Activated naive CD8-positive, alpha-beta T cell treated with anti-CD3 and anti-CD28 coated beads, Interleukin-2, amount 50 U/mL, for 24 hours (primary cell): ENCODE measurements around the gene MAD1L1.
A peak's percentile ranks its signal among the peaks of the same experiment; 100 is the strongest.
"Not testable (repeated sequence)": the region's sequence is repeated elsewhere in the genome, so short reads cannot be mapped to it uniquely, and the experiment has no call there.

Experiments
- ATAC-seq: fragments of 150-1000 bp; cut with Tn5 transposase; one replicate; pipeline ENCODE4 v1.10.0; 2021
- DNase-seq: peaks from one replicate; pipeline ENCODE4 v3.0.0; 2021
- H3K27ac Mint-ChIP-seq: one replicate; pipeline ENCODE4 v1.8.0; 2021; ENCODE audit warnings: mild to moderate bottlenecking, mixed read lengths
- H3K27me3 Mint-ChIP-seq: one replicate; pipeline ENCODE4 v1.8.0; 2021; ENCODE audit warnings: mixed read lengths
- H3K36me3 Mint-ChIP-seq: one replicate; pipeline ENCODE4 v1.8.0; 2021; ENCODE audit warnings: low read depth, mixed read lengths
- H3K4me1 Mint-ChIP-seq: one replicate; pipeline ENCODE4 v1.8.0; 2021; ENCODE audit warnings: mixed read lengths
- H3K4me3 Mint-ChIP-seq: one replicate; pipeline ENCODE4 v1.8.0; 2021; ENCODE audit warnings: mild to moderate bottlenecking, moderate library complexity, mixed read lengths
- H3K9me3 Mint-ChIP-seq: one replicate; pipeline ENCODE4 v1.8.0; 2021; ENCODE audit warnings: mixed read lengths

MAD1L1 gene

DNA sequence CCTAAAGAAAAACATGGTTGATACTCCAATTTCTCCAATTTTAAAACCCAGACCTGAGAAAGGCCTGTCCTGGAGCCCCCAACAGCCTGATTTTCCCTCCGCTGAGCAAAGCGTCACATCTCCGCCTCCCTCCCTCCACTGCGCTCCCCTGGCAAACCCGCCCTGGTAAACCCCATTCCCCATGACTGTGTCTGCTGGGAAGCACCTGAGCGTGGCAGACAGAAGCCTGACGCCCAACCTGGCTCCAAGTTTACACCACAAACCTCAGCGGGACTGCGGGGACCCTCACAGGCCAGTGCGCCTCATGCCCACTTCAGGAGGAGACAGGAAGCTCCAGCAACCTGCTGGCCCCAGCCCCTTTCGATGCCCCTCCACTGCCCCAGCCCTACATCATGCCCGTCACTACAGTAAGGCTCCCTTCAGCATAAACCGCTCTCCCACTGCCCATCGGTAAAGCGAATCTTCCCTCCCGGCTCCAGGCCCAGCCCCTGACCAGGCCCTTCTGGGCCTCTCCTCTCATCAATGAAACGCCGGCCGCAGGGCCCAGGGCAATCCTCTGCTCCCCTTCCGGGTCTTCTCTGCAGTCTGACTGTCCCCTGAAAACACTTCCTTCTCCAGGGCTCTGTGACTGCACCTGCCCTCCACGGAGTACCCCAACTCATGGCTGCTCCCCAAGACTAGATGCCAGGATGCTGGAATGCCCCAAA, 233.3 kb downstream of the MAD1L1 start:
- Mint-ChIP-seq H3K27me3 (no peaks in the 10 kb centered on the region), H3K9me3 (no peaks in the 10 kb centered on the region), H3K4me1 (no peaks in the 10 kb centered on the region), H3K36me3 (no peaks in the 10 kb centered on the region), H3K27ac (peak overlapping the region; percentile 49), H3K4me3 (no peak overlapping the region)
- ATAC-seq = no peak
- no peak for DNase-seq

DNA sequence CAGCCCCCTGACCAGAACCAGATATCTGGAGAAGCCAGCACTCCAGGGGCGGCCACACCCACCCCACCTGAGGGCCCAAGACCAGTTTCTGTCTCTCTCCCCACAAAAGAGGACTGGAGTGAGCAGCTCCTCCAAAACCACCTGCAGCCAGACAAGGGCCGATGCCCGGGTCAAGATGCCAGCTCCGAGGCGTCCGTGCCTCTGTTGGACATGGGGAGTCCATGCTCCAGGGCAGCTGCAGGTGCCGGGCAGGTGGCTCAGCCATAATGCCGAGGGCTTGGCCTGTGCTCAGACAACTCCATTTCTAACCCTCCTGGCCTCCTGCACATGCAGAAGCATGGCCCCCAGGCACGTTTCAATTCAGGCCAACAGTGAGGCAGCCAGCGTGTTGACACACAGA, 234.6 kb downstream of the MAD1L1 start:
- DNase-seq (no peak), ATAC-seq (no peak)
- Mint-ChIP-seq H3K27ac (no peak overlapping the region), H3K4me1 (no peaks in the 10 kb centered on the region), H3K9me3 (no peaks in the 10 kb centered on the region), H3K27me3 (no peaks in the 10 kb centered on the region), H3K36me3 (no peaks in the 10 kb centered on the region), H3K4me3 (no peak overlapping the region)

DNA sequence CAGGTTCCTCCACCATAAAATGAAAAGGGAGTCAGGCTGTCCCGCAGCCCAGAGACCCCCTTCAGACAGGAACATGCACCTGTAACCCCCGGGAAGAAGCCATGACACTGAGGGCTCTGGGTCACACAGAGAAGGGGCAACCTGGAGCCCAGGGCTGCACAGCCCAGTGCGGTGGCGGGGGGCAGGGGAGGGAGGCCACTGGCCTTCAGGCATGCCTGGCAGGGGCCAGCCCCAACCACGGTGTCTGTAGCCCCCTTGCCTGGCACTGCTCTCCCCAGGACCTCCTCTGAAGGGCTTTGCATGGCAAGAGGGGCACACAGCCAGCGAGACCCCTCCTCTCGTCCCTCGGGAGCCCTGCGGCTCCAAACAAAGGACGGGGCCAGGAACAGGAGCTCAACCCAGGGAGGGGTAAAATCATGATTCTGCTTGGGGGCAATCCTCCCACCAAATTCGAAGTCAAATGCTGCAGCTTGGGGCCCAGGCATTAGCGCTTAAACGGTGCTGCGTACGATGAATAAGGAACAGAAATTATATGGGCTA, 235.1 kb downstream of the MAD1L1 start:
- Mint-ChIP-seq H3K27ac (no peak overlapping the region), H3K4me1 (no peaks in the 10 kb centered on the region), H3K9me3 (no peaks in the 10 kb centered on the region), H3K36me3 (no peaks in the 10 kb centered on the region), H3K27me3 (no peaks in the 10 kb centered on the region), H3K4me3 (no peak overlapping the region)
- DNase-seq = no peak
- no peak for ATAC-seq

GRCh38 chr7:1996816-1997215, 235.9 kb downstream of the MAD1L1 start:
- Mint-ChIP-seq H3K36me3 (no peaks in the 10 kb centered on the region), H3K27me3 (no peaks in the 10 kb centered on the region), H3K9me3 (no peaks in the 10 kb centered on the region), H3K4me3 (no peak overlapping the region), H3K4me1 (no peaks in the 10 kb centered on the region), H3K27ac (no peak overlapping the region)
- DNase-seq (no peak), ATAC-seq (no peak)

DNA sequence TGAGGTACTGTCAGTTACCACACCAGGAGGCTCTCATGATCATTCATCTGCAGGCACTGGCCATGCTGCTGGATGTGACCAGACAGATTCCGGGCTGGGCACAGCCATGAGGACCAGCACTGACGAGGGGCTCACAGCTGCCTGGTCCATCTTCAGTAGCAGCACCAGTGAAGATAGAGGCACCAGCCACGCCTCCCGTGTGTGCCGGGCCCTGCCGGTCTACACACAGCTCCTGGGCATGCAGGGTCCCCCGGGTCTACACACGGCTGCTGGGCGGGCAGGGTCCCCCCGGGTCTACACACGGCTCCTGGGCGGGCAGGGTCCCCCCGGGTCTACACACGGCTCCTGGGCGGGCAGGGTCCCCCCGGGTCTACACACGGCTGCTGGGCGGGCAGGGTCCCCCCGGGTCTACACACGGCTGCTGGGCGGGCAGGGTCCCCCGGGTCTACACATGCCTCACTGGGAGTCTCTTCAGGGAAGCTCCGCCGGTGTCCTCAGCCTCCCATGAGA, 236.8 kb downstream of the MAD1L1 start:
- not testable (repeated sequence) for H3K4me3 Mint-ChIP-seq, H3K27me3 Mint-ChIP-seq, H3K9me3 Mint-ChIP-seq, H3K4me1 Mint-ChIP-seq, DNase-seq, H3K36me3 Mint-ChIP-seq, H3K27ac Mint-ChIP-seq, ATAC-seq

DNA sequence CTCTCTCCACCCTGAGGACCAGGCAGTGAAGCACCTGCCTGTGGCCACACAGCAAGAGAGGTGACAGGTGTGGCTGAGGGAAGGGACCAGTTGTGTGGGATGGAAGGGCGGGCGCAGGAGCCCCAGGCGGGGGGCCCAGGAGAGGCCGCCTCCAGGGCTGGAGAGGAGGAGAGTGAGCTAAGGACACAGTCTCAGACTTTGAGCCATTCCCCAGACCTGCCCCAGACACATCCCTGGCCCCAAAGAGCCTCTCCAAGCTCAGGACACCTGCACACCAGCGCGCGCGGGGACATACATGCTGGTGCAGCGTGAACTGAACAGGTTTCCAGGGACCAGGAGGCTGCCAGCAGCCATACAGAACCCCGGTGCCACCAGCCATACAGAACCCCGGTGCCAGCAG, 237.3 kb downstream of the MAD1L1 start:
- H3K4me1 Mint-ChIP-seq = no peaks in the 10 kb centered on the region
- ATAC-seq = no peak
- H3K36me3 Mint-ChIP-seq = no peaks in the 10 kb centered on the region

GRCh38 chr7:1994931-1995330, 237.8 kb downstream of the MAD1L1 start:
- ATAC-seq (no peak), DNase-seq (no peak)
- Mint-ChIP-seq H3K4me3 (no peak overlapping the region), H3K27me3 (no peaks in the 10 kb centered on the region), H3K36me3 (no peaks in the 10 kb centered on the region), H3K4me1 (no peaks in the 10 kb centered on the region), H3K27ac (no peak overlapping the region), H3K9me3 (no peaks in the 10 kb centered on the region)

More for the DNA sequence above, 237.3 kb downstream of the MAD1L1 start:
- no peak for DNase-seq
- no peak overlapping the region for H3K4me3 Mint-ChIP-seq
- no peak overlapping the region for H3K27ac Mint-ChIP-seq
- H3K9me3 Mint-ChIP-seq = no peaks in the 10 kb centered on the region
- no peaks in the 10 kb centered on the region for H3K27me3 Mint-ChIP-seq

DNA sequence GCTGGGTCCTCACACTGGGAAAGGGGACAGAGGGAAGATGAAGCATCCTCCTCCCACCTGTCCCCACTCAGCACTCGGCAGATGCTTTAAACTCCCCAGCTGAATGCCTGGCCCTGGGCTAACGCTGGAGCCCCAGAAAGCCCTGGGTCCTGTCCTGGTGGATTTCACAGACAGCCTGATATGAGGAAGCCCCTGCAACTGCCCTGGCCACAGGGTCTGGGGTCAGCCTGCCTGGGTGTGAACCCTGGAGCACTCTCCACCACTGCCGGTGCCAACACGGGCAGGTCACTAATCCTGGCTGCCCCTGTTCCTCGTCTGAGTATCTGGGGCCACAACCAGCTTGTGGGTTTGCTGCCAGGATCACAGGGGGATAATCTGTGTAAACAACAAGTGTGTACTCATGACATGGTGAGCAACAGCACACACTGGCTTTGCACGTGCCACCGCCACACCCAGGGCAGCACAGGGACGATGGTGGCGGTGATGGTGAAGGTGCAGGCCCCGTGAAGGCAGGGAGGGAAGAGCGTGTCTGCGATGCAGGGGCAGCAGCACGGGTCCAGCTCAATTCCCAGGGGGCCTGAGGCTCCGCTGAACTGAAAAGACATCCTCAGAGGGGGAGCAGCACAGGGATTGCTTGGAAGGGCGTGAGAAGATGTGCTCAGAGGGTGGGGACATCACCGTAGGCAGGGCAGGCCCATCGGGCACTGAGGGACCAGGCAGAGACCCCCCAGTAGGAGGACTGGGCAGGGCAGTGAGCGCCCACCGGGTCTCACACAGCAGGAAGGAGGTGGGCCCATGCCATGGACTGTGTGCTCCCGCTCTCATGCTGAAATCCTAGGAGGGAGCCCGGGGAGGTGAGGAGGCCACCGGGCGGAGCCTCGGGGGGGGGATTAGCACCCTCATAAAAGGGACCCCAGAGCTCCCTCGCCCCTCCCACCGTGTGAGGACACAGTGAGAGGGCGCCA, 238.7 kb downstream of the MAD1L1 start:
- no peaks in the 10 kb centered on the region for H3K27me3 Mint-ChIP-seq
- no peaks in the 10 kb centered on the region for H3K36me3 Mint-ChIP-seq
- H3K27ac Mint-ChIP-seq = no peak overlapping the region
- no peak for DNase-seq
- no peak for ATAC-seq
- H3K9me3 Mint-ChIP-seq = no peaks in the 10 kb centered on the region
- H3K4me3 Mint-ChIP-seq = no peak overlapping the region
- no peaks in the 10 kb centered on the region for H3K4me1 Mint-ChIP-seq

GRCh38 chr7:1993031-1993695, 239.6 kb downstream of the MAD1L1 start:
- Mint-ChIP-seq H3K27me3 (no peaks in the 10 kb centered on the region), H3K27ac (no peak overlapping the region)

GRCh38 chr7:1992554-1992953, 240.2 kb downstream of the MAD1L1 start:
- no peak for DNase-seq
- no peaks in the 10 kb centered on the region for H3K9me3 Mint-ChIP-seq
- H3K4me3 Mint-ChIP-seq = no peak overlapping the region
- H3K4me1 Mint-ChIP-seq = peaks cover 4% of the 10 kb centered on the region
- no peaks in the 10 kb centered on the region for H3K27me3 Mint-ChIP-seq
- no peak overlapping the region for H3K27ac Mint-ChIP-seq
- H3K36me3 Mint-ChIP-seq = no peaks in the 10 kb centered on the region
- ATAC-seq = no peak

More at GRCh38 chr7:1993031-1993695, 239.6 kb downstream of the MAD1L1 start:
- DNase-seq = no peak
- Mint-ChIP-seq H3K9me3 (no peaks in the 10 kb centered on the region), H3K36me3 (no peaks in the 10 kb centered on the region), H3K4me1 (peaks cover 1% of the 10 kb centered on the region), H3K4me3 (no peak overlapping the region)
- no peak for ATAC-seq

- Mint-ChIP-seq H3K27ac (no peak overlapping the region), H3K4me3 (no peak overlapping the region), H3K4me1 (peaks cover 16% of the 10 kb centered on the region), H3K27me3 (no peaks in the 10 kb centered on the region), H3K36me3 (no peaks in the 10 kb centered on the region), H3K9me3 (no peaks in the 10 kb centered on the region)
- DNase-seq (no peak), ATAC-seq (no peak)
Observed at GRCh38 chr7:1990001-1990670, 242.6 kb downstream of the MAD1L1 start.

- H3K27me3 Mint-ChIP-seq = no peaks in the 10 kb centered on the region
- ATAC-seq = no peak
- no peak overlapping the region for H3K4me3 Mint-ChIP-seq
- no peak overlapping the region for H3K27ac Mint-ChIP-seq
- H3K4me1 Mint-ChIP-seq = peaks cover 16% of the 10 kb centered on the region
- DNase-seq = no peak
- H3K9me3 Mint-ChIP-seq = no peaks in the 10 kb centered on the region
- no peaks in the 10 kb centered on the region for H3K36me3 Mint-ChIP-seq
Observed at GRCh38 chr7:1989049-1989860, 243.5 kb downstream of the MAD1L1 start.

GRCh38 chr7:1988533-1988930, 244.2 kb downstream of the MAD1L1 start:
- Mint-ChIP-seq H3K4me1 (peaks cover 16% of the 10 kb centered on the region), H3K36me3 (no peaks in the 10 kb centered on the region), H3K27me3 (no peaks in the 10 kb centered on the region), H3K27ac (no peak overlapping the region), H3K4me3 (no peak overlapping the region), H3K9me3 (no peaks in the 10 kb centered on the region)
- DNase-seq (no peak), ATAC-seq (no peak)
